Keratinocyte (primary cell): ENCODE data around the gene COL1A2.

ENCODE experiments used
- CTCF ChIP-seq, 3 experiments: IDR thresholded peaks in 1 of 3; conservative IDR thresholded peaks in 1 of 3; optimal IDR thresholded peaks in 1 of 3; 2 replicates in 2 of 3; 3 replicates in 1 of 3; pipeline versions ENCODE3 to v1.5.1; 2011; ENCODE audit warnings: low read length in 3 of 3, mild to moderate bottlenecking in 3 of 3, moderate library complexity in 2 of 3, control low read depth in 1 of 3, inconsistent platforms in 1 of 3; ENCODE audit not compliant: insufficient read depth in 2 of 3; ENCODE audit errors: extremely low read depth in 1 of 3
- EZH2 ChIP-seq: IDR thresholded peaks from one replicate; pipeline ENCODE4 v1.6.1; 2012; ENCODE audit warnings: inconsistent platforms, mild to moderate bottlenecking, low read length, moderate library complexity

GRCh38 chr7:94401428-94401814 lies 6.7 kb downstream of the COL1A2 start:
- TF ChIP-seq CTCF (optimal IDR thresholded peaks at IDR 0.05 in 1 of 3, IDR thresholded peaks at IDR 0.05 in 1 of 3, conservative IDR thresholded peaks at IDR 0.05 in 1 of 3; ENCODE audit: extremely low read depth in 1 of 3, insufficient read depth in 2 of 3, low read length in 3 of 3) (no peak), EZH2 (no peak)
